HG03025 (cell line): ENCODE data around the gene HECW1.

Experiments
- ATAC-seq: cut with Tn5 transposase; IDR thresholded peaks from one replicate; pipeline ENCODE4 v1.9.1; 2021; ENCODE audit warnings: mild to moderate bottlenecking, moderate library complexity; ENCODE audit not compliant: unreplicated experiment, low FRiP score

HECW1 gene

GRCh38 chr7:43247757-43248156, 135.3 kb downstream of the HECW1 start:
- ATAC-seq: no peak

GRCh38 chr7:43248553-43248952, 136.1 kb downstream of the HECW1 start:
- no peak for ATAC-seq

GRCh38 chr7:43248961-43249822, 136.7 kb downstream of the HECW1 start:
- ATAC-seq: no peak

- ATAC-seq: no peak
Observed at GRCh38 chr7:43249823-43250145, 137.3 kb downstream of the HECW1 start.

- ATAC-seq: no peak
Observed at GRCh38 chr7:43260980-43261878, 148.8 kb downstream of the HECW1 start.

- ATAC-seq: no peak
Observed at GRCh38 chr7:43265139-43265538, 152.7 kb downstream of the HECW1 start.

- ATAC-seq: no peak
Observed at GRCh38 chr7:43273939-43274719, 161.7 kb downstream of the HECW1 start.

GRCh38 chr7:43274752-43275151, 162.3 kb downstream of the HECW1 start:
- ATAC-seq: no peak

- ATAC-seq: no peak
Observed at GRCh38 chr7:43276547-43276946, 164.1 kb downstream of the HECW1 start.

GRCh38 chr7:43278088-43278644, 165.7 kb downstream of the HECW1 start:
- no peak for ATAC-seq

GRCh38 chr7:43281268-43281667, 168.8 kb downstream of the HECW1 start:
- ATAC-seq: no peak

GRCh38 chr7:43283706-43284105, 171.3 kb downstream of the HECW1 start:
- ATAC-seq: no peak

- no peak for ATAC-seq
Observed at GRCh38 chr7:43289826-43290225, 177.4 kb downstream of the HECW1 start.

GRCh38 chr7:43290978-43291377, 178.5 kb downstream of the HECW1 start:
- no peak for ATAC-seq

- no peak for ATAC-seq
Observed at GRCh38 chr7:43291789-43292188, 179.3 kb downstream of the HECW1 start.

- no peak for ATAC-seq
Observed at GRCh38 chr7:43292384-43292783, 179.9 kb downstream of the HECW1 start.

GRCh38 chr7:43294080-43294630, 181.7 kb downstream of the HECW1 start:
- no peak for ATAC-seq

GRCh38 chr7:43295429-43295828, 183.0 kb downstream of the HECW1 start:
- ATAC-seq: no peak

GRCh38 chr7:43296306-43296705, 183.9 kb downstream of the HECW1 start:
- ATAC-seq: no peak

GRCh38 chr7:43298617-43299016, 186.2 kb downstream of the HECW1 start:
- ATAC-seq: no peak
